Fibroblast of pulmonary artery (primary cell): ENCODE measurements around the gene ZNF75A.
A peak's percentile ranks its signal among the peaks of the same experiment; 100 is the strongest.

Experiments
- DNase-seq: peaks from one replicate; pipeline ENCODE4 v3.0.0-alpha.2; 2010; ENCODE audit warnings: low read depth
- H3K4me3 ChIP-seq: replicated peaks from 2 replicates; pipeline ENCODE4 v1.5.1; 2011; ENCODE audit warnings: low read depth, mild to moderate bottlenecking, control low read depth, low read length, moderate library complexity
- TF ChIP-seq, protein P1 (sequence below): IDR thresholded peaks from 2 replicates; pipeline ENCODE4 v1.5.1; 2011; ENCODE audit warnings: mild to moderate bottlenecking, control low read depth, low read length, inconsistent platforms; ENCODE audit errors: missing control alignments

The ZNF75A gene

GRCh38 chr16:3305109-3306068 is at the start of gene ZNF75A, which contains the start of gene TIGD7:
ZNF75A (plus strand) TSS chr16:3305497; CDS start chr16:3308429, 2,932 bp downstream.
TIGD7 (minus strand) TSS chr16:3305430; CDS start chr16:3300614, 4,816 bp downstream.
- TF ChIP-seq, protein P1, sequence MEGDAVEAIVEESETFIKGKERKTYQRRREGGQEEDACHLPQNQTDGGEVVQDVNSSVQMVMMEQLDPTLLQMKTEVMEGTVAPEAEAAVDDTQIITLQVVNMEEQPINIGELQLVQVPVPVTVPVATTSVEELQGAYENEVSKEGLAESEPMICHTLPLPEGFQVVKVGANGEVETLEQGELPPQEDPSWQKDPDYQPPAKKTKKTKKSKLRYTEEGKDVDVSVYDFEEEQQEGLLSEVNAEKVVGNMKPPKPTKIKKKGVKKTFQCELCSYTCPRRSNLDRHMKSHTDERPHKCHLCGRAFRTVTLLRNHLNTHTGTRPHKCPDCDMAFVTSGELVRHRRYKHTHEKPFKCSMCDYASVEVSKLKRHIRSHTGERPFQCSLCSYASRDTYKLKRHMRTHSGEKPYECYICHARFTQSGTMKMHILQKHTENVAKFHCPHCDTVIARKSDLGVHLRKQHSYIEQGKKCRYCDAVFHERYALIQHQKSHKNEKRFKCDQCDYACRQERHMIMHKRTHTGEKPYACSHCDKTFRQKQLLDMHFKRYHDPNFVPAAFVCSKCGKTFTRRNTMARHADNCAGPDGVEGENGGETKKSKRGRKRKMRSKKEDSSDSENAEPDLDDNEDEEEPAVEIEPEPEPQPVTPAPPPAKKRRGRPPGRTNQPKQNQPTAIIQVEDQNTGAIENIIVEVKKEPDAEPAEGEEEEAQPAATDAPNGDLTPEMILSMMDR: no peak
- DNase-seq: peak; percentile 93
- peak within 1 kb of the TSS; percentile 79 for H3K4me3 ChIP-seq

- peak; percentile 62 for DNase-seq
- no peak within 1 kb of the TSS for H3K4me3 ChIP-seq
- TF ChIP-seq, protein P1: no peak
Observed at GRCh38 chr16:3256146-3256865, 49.0 kb upstream of the ZNF75A start, which contains the start of gene MEFV. MEFV (minus strand) TSS chr16:3256633; CDS start chr16:3256587, 46 bp downstream.

DNA sequence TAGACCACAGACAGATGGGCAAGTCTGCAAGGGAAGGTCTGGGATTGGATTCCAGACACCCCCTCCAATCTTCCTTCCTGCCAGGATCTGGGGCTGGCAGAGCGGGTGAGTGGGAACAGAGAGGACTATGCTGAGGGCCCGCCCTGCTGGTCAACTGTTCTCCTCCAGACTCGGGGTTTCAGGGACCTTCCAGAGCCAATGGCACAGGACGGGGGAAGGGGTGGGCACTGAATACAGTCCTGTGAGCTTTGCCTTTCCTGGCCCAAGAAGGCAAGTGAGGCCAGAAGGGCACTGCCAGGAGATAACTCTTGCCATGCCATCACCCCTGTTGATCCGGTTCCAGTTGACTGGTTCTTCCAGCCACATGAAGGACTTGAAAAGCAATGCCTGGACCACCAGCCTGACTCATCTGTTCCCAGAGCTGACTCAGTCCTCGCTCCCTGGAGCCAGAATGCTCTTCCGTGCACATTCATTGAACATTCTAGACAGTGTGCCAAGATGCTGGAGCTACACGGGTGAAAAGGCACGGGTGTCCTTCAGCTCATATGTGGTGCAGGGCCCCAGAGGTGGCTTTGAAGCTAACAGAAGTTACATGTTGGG is 48.3 kb upstream of the ZNF75A start:
- TF ChIP-seq, protein P1: no peak
- DNase-seq: peak; percentile 22
- no peak overlapping the region for H3K4me3 ChIP-seq

DNA sequence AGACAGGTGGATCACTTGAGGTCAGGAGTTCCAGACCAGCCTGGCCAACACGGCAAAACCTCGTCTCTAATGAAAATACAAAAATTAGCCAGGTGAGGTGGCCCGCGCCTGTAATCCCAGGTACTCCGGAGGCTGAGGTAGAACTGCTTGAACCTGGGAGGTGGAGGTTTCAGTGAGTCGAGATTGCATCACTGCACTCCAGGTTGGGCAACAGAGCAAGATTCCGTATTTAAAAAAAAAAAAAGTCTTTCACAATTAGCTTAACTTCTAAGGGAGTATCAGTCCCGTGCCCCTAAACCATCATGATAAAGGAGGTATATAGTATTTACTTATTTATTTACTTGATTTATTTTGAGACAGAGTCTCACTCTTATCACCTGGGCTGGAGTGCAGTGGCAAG is 45.5 kb upstream of the ZNF75A start:
- TF ChIP-seq, protein P1: no peak
- no peak overlapping the region for H3K4me3 ChIP-seq
- no peak for DNase-seq

GRCh38 chr16:3262517-3262916 is 42.8 kb upstream of the ZNF75A start:
- H3K4me3 ChIP-seq: no peak overlapping the region
- TF ChIP-seq, protein P1: no peak
- DNase-seq: no peak

DNA sequence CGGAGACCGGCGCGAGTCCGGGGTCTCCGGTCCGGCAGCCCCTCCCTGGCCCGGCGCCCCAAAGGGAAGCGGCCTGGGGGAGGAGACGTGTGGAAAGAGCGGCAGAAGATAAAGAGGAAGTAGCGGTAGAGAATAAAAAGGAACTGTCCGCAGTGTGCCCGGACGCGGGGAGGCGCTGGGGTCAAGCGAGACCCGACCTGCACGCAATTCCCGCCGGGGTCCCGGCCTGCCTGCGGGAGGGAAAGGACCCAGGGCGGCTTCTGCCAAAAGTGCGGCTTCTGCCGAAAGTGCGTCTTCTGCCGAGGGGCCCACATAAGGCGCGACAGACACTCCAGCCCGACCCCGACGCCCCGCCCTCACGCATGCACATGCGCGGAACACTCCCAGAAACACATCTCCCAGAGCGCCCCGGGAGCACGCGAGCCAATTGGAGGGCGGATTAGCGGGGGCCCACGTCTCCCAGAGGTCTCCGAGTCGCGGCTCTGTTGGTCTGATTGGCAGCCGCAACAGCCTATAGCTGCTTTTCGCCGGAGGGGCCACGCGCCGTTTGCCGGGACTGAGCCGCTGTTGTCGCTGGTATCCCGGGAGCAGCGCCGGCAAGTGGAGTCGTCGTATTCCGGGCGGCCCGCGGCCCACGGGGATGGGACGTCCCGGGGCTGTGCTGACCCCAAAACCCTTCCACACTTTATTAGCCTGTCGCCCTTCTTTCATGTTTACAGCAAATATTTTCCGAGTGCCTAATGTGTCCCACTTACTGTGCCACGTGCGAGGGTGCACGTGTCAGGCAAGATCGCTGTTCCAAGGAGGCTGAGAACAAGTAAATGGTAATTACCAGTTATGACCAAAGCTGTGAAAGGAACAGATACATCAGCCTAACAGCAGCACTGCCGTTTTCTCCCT is 40.9 kb upstream of the ZNF75A start:
- H3K4me3 ChIP-seq: peak overlapping the region; percentile 87
- TF ChIP-seq, protein P1: peak; percentile 11
- DNase-seq: peak; percentile 98
